Loucy (cell line): Measurements from ENCODE around the gene GDPD3.

ENCODE experiments used
- H2AFZ ChIP-seq: fragments of 200-600 bp; sonication (generic); 2 replicates; pipeline ENCODE4 v1.6.0; 2016; ENCODE audit warnings: antibody characterized with exemption, mild to moderate bottlenecking, low read length, moderate library complexity
- H3F3A ChIP-seq: fragments of 200-600 bp; 2 replicates; pipeline ENCODE4 v1.6.0; 2016; ENCODE audit warnings: antibody characterized with exemption, low read depth, mild to moderate bottlenecking
- H3K27me3 ChIP-seq: fragments of 200-600 bp; sonication (generic); 2 replicates; pipeline ENCODE4 v1.6.1; 2014; ENCODE audit warnings: low read length, mild to moderate bottlenecking; ENCODE audit not compliant: insufficient read depth, poor library complexity, severe bottlenecking
- H3K36me3 ChIP-seq: fragments of 200-600 bp; sonication (generic); 2 replicates; pipeline ENCODE4 v1.6.1; 2016; ENCODE audit warnings: low read length; ENCODE audit not compliant: insufficient read depth
- H3K4me1 ChIP-seq: fragments of 200-600 bp; sonication (generic); 2 replicates; pipeline ENCODE4 v1.5.1; 2014; ENCODE audit warnings: low read length, mild to moderate bottlenecking; ENCODE audit not compliant: insufficient read depth, poor library complexity, severe bottlenecking
- H3K4me2 ChIP-seq: fragments of 200-600 bp; sonication (generic); 2 replicates; pipeline ENCODE4 v1.6.0; 2014; ENCODE audit warnings: antibody characterized with exemption, low read length, low read depth, mild to moderate bottlenecking; ENCODE audit not compliant: poor library complexity, severe bottlenecking
- H3K4me3 ChIP-seq: fragments of 200-600 bp; sonication (generic); 2 replicates; pipeline ENCODE4 v1.5.1; 2014; ENCODE audit warnings: low read length, mild to moderate bottlenecking, mixed read lengths; ENCODE audit not compliant: poor library complexity, severe bottlenecking
- H3K79me2 ChIP-seq: fragments of 200-600 bp; sonication (generic); 2 replicates; pipeline ENCODE4 v1.6.1; 2014; ENCODE audit warnings: low read length; ENCODE audit not compliant: insufficient read depth
- H3K9ac ChIP-seq: fragments of 200-600 bp; sonication (generic); 2 replicates; pipeline ENCODE4 v1.6.0; 2014; ENCODE audit warnings: mild to moderate bottlenecking, low read depth, low read length, moderate library complexity; ENCODE audit not compliant: poor library complexity, severe bottlenecking
- H3K9me2 ChIP-seq: fragments of 200-600 bp; sonication (generic); replicated peaks from 2 replicates; pipeline ENCODE4 v1.6.1; 2016; ENCODE audit warnings: low read depth, low read length, mixed read lengths
- H3K9me3 ChIP-seq: fragments of 200-600 bp; sonication (generic); 2 replicates; pipeline ENCODE4 v1.6.1; 2014; ENCODE audit warnings: mild to moderate bottlenecking, antibody characterized with exemption, low read length, low read depth; ENCODE audit not compliant: insufficient read depth
- H4K20me1 ChIP-seq: fragments of 200-600 bp; sonication (generic); 2 replicates; pipeline ENCODE4 v1.6.0; 2014; ENCODE audit warnings: antibody characterized with exemption, low read length, mild to moderate bottlenecking; ENCODE audit not compliant: insufficient read depth, poor library complexity, severe bottlenecking
- CTCF ChIP-seq: fragments of 200-600 bp; sonication (generic); conservative IDR thresholded peaks from 2 replicates; pipeline ENCODE4 v1.5.1; 2014; ENCODE audit warnings: mild to moderate bottlenecking, antibody characterized with exemption, low read length
- EZH2phosphoT487 ChIP-seq: fragments of 200-600 bp; IDR thresholded peaks from 2 replicates; pipeline ENCODE4 v1.6.1; 2018; ENCODE audit warnings: antibody characterized with exemption, mild to moderate bottlenecking, moderate library complexity, borderline replicate concordance

The GDPD3 gene

GRCh38 chr16:30144017-30144416 is 30.7 kb upstream of the GDPD3 start:
- Histone ChIP-seq H3K9me2 (no peaks in the 10 kb centered on the region), H3K9ac (no peak overlapping the region), H3K4me2 (no peak overlapping the region), H3K79me2 (no peaks in the 10 kb centered on the region), H3F3A (no peaks in the 10 kb centered on the region), H4K20me1 (no peaks in the 10 kb centered on the region), H3K4me3 (no peak overlapping the region), H3K4me1 (no peaks in the 10 kb centered on the region), H3K36me3 (no peaks in the 10 kb centered on the region), H2AFZ (no peak overlapping the region), H3K27me3 (no peaks in the 10 kb centered on the region), H3K9me3 (0 out of 2 replicates have a peak, but pooled peaks cover 2% of the 10 kb centered on the region)
- TF ChIP-seq CTCF = no peak
- no peak for TF ChIP-seq EZH2phosphoT487

GRCh38 chr16:30143347-30143702 is 30.0 kb upstream of the GDPD3 start:
- no peak overlapping the region for H3K4me2 ChIP-seq
- H3K79me2 ChIP-seq = no peaks in the 10 kb centered on the region
- H3K27me3 ChIP-seq = no peaks in the 10 kb centered on the region
- no peaks in the 10 kb centered on the region for H3K9me3 ChIP-seq
- H3F3A ChIP-seq = no peaks in the 10 kb centered on the region
- no peak overlapping the region for H3K4me3 ChIP-seq
- H3K9ac ChIP-seq = no peak overlapping the region
- H4K20me1 ChIP-seq = no peaks in the 10 kb centered on the region
- H3K9me2 ChIP-seq = no peaks in the 10 kb centered on the region
- TF ChIP-seq CTCF = no peak
- no peak for TF ChIP-seq EZH2phosphoT487
- peak overlapping the region; percentile 63; the same call in 1 of the 2 replicates for H2AFZ ChIP-seq
- H3K36me3 ChIP-seq = no peaks in the 10 kb centered on the region
- H3K4me1 ChIP-seq = no peaks in the 10 kb centered on the region

GRCh38 chr16:30142672-30143346 is 29.5 kb upstream of the GDPD3 start:
- H3K4me3 ChIP-seq = no peak overlapping the region
- H3F3A ChIP-seq = no peaks in the 10 kb centered on the region
- H3K9me2 ChIP-seq = no peaks in the 10 kb centered on the region
- H3K36me3 ChIP-seq = no peaks in the 10 kb centered on the region
- H2AFZ ChIP-seq = peak overlapping the region; percentile 63; the same call in 1 of the 2 replicates
- TF ChIP-seq EZH2phosphoT487 (no peak), CTCF (peak; percentile 52)
- no peaks in the 10 kb centered on the region for H4K20me1 ChIP-seq
- H3K9ac ChIP-seq = no peak overlapping the region
- H3K9me3 ChIP-seq = no peaks in the 10 kb centered on the region
- no peaks in the 10 kb centered on the region for H3K4me1 ChIP-seq
- no peak overlapping the region for H3K4me2 ChIP-seq
- no peaks in the 10 kb centered on the region for H3K27me3 ChIP-seq
- no peaks in the 10 kb centered on the region for H3K79me2 ChIP-seq
